Stimulated activated CD4-positive, alpha-beta T cell treated with anti-CD3 and anti-CD28 coated beads, Interleukin-2, amount 100 ng/mL, for 24 hours (primary cell): ENCODE results near the gene MTG2.

Experiments used
- DNase-seq, 2 donors: peaks; one replicate each; pipeline ENCODE4 v3.0.0-alpha.2; 2020

The MTG2 gene

DNA sequence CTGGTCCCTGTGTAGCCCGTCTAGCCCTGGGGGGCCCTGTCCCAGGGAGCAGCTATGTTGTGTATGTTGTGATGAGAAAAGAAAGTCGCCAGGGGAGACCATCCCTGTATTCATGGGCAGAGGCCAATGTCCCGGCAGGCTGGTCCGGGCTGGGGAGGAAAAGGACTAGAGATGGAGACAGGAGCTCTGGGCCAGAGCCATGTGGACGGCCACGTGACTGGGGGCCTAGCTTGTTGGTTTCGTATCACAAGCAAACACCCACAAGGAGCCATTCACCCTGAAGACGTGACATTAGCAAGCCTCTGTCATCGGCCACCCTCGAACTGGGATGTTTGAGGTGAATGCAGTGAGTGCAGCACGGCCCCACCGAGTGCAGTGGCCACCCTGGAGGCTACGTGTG lies 40.1 kb downstream of the MTG2 start:
- DNase-seq: no peak

DNA sequence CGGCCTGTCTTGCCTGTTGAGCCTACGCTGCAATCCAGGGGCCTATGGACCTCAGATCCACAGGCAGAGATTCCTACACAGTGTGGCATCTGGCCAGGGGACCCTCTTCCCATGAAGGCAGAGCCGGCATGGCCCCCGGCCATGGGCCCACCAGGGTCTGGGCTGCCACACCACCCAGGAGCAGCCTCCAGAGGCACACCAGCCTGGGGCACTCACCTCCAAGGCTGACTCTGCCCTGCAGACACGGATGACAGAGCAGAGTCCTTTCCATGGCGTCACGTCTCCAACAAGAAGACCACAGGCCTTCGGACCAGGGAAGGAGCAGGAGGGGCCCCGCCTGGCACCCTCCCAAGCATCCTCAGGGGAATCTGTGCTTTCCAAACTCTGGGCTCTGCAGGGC lies 40.7 kb downstream of the MTG2 start:
- no peak for DNase-seq

DNA sequence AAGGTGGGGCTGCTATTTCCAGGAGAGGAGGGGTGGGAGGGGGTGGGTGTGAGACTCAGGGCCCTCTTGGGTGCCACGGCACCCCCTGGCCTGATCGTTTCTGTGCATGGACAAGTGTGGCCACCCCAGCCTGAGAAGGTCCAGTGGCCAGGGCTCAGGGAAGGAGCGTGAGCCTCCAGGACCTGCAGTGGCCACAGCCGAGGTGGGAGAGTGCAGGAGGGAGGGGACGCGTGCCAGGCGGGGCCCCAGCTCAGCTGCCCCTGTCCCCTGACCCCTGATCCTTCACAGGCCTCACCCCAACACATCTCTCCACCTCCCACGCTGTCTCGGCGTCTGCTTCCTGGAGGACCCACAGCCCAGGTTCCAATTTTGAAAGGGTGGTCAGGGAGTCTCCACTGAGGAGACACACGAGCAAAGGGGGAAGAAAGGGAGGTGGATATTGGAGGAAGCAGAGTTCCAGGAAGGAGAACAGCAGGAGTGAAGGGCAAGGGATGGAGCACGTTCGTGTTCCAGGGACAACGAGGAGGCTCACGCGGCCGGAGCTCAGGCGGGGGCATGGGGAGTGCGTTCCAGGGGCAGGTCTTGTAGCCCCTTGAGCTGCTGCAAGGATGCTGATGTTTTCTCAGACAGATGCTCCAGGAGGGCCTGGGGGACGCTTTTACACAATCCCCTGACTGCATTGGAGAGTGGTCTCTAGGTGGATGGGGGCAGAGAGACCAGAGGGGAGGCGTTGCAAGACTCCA lies 41.5 kb downstream of the MTG2 start:
- DNase-seq: no peak

DNA sequence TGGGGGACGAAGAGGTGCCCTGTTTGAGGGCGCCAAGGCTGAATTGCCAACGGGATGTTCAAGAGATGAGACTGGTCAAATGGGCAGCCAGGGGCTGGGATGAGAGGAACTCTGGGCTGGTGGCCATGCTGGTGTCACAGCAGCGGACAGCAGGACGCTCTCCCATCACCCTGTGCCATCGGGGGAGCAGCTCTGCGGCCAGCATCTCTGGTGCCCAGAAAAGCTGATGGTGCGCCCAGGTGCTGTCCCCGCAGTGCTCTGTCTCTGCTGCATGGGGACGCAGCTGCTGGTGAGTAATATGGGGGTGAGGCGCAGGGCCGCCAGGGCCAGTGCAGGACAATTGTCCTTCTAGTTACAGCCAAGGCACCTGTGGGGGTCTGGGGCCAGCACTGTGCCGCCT lies 42.2 kb downstream of the MTG2 start:
- DNase-seq: no peak

DNA sequence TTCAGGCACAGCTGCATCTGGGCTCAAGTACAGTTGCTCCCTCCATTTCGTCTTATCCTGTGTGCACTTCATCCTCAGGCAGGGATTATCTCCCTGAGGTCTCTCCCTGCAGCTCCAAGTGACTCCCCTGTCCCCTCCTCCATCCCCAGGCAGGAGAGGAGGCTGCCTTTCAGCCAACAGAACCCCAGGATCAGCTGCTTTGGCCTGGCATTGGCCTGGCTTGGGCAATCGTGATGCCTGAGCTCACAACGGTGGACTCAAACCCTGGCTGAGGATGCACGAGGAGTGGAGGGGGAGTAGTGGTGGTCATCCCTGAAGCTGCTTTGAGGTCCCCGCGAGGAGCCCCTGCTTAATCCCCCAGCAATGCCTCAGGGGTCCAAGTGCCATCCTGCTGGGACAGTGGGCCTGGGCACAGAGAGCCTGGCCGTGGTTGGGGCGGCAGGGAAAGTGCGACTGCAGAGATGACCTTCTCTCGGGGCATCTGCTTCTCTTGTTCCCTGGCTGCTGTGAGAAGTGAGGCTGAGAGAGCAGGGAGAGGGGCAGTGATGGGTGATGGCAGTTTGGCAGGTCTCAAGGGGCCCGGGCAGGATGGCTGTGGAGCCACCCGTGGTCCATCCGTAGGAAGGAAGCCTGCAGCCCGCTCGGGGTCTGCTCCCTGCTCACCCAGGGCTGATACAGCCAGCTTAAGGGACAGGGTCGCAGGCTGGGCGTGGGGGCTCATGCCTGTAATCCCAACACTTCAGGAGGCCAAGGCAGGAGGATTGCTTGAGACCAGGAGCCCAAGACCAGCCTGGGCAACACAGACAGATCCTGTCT lies 43.2 kb downstream of the MTG2 start:
- DNase-seq: no peak

GRCh38 chr20:62226707-62227590 lies 44.1 kb downstream of the MTG2 start:
- DNase-seq: no peak

DNA sequence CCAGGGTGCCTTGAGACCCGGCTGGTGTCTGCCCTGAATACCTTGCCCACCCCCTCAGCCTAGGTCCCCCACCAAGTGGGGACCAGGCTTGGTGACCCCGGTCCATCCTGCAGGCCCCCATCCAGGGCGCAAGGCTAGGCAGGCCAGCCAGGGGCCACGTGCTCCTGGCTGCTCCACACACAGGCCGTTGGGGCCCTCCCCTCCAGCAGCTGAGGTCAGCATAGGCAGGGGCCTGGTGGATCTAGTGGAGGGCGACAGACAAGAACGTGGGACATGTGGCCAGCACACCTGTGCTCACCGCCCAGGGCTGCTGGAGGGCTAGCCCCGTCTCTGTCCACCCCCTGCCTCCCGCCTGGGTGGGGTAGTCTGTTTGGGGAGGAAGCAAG lies 44.8 kb downstream of the MTG2 start:
- DNase-seq: no peak

GRCh38 chr20:62227977-62228958 lies 45.4 kb downstream of the MTG2 start:
- no peak for DNase-seq

DNA sequence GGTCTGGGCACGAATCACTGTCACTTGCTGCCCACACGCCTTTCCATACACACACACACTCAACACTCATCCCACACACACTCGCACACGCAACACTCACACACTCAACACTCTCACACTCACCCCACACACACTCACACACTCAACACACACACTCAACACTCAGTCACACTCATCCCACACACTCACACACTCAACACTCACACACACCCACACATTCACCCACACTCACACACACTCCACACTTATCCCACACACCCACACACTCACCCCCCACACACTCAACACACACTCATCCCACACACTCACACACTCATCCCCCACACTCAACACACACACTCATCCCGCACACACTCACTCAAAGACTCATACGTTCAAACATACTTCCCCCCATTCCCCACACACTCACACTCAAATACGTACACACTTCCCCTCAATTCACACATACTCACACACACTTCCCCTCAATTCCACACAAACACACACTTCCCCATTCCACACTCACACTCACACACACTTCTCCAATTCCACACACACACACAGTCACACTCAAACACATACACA lies 46.2 kb downstream of the MTG2 start:
- no peak for DNase-seq

DNA sequence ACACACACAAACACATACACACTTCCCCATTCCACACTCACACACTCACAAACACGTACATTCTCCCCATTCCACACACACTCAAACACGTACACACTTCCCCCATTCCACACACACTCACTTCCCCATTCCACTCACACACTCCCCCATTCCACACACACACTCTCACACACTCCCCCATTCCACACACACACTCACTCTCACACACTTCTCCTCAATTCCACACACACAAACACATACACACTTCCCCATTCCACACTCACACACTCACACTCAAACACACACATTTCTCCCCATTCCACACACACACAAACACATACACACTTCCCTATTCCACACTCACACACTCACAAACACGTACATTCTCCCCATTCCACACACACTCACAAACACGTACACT lies 46.8 kb downstream of the MTG2 start:
- DNase-seq: no peak

DNA sequence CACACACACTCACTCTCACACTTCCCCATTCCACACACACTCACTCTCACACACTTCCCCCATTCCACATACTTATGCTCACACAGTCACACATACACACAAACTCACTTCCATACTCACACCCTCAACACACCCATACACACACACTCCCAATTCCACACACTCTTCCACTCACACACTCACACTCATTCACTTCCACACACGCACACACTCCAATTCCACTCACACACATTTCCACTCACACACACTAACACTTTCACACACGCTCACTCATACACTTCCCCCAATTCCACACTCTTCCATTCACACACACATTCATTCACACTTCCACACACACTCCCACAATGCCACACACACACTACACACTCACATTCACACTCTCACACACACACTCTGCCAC lies 47.4 kb downstream of the MTG2 start:
- no peak for DNase-seq

- DNase-seq: no peak
Observed at GRCh38 chr20:62230696-62231095, 47.9 kb downstream of the MTG2 start.

DNA sequence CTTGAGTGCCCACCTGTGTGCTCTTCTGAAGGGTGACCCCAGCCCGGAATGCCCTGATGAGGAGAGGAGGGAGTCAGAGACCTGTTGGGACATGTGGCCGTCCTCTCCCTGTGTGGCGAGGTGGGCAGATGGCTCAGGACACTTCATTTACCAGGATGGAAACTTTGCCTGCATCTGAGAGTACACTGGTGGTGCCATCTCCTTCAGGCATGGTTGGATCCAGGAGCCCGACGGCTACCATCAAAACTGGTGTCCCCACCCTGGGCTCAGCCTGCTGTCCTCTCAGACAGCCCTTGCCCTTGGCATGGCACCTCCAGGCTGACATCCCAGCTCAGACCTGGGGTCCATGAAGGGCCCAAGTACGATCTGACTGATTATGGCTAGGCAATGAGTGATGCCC lies 48.5 kb downstream of the MTG2 start:
- DNase-seq: no peak

DNA sequence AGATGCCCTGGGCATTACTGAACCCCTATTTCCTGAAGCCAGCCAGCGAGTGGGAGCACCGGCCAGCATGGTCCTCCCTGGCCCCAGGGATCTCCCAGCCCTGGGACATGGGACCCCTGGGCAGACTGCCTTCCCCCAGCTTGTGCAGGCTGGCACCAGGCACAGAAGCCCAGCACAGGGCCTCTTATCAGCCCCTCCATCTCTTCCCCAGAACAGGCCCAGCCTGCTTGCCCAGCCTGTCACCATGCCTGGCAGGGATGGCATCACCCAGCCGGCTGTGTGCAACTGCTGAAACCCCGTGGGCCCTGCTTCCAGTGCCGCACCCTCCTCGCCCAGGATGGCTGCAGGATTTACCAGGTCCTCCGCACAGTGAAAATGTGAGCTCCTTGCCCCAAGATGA lies 49.4 kb downstream of the MTG2 start:
- no peak for DNase-seq

- no peak for DNase-seq
Observed at GRCh38 chr20:62232770-62233645, 50.2 kb downstream of the MTG2 start.

DNA sequence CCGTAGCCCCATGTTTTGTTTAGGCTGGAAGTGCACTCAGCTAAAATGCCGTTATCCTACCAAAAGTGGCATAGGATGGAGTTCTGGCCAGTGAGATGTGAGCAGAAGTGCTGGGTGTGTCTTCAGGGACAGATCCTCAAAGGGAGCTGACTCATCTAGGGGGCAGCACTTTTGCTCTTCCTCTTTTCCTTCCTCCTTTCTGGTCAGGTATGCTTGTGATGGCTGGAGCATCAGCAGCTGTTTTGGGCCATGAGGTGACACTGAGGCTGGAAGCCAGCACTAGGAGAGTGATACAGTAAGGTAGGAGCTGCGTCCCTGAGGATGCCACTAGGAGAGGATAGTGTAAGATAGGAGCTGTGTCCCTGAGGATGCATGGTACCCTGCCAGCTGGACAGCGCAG lies 50.9 kb downstream of the MTG2 start:
- no peak for DNase-seq

DNA sequence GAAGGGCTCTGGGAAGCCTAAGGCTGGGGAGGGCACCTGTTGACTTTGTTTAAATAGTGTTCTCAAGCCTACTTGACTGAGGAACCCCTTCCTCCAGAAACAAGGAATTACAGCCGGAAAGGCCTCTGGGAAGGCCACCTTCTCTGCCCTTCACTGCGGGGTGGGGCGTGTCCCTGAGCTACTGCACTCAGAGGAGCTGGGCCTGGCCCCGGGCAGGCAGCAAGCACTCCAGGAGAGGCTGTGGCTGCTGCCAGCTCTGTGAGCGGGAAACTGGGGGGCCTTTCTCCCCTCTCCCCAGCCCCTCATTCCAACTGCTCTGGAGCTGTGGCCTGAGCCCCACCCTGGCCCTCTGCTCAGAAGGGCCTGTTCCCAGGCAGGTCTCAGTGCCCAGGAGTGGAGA lies 51.5 kb downstream of the MTG2 start:
- DNase-seq: no peak

DNA sequence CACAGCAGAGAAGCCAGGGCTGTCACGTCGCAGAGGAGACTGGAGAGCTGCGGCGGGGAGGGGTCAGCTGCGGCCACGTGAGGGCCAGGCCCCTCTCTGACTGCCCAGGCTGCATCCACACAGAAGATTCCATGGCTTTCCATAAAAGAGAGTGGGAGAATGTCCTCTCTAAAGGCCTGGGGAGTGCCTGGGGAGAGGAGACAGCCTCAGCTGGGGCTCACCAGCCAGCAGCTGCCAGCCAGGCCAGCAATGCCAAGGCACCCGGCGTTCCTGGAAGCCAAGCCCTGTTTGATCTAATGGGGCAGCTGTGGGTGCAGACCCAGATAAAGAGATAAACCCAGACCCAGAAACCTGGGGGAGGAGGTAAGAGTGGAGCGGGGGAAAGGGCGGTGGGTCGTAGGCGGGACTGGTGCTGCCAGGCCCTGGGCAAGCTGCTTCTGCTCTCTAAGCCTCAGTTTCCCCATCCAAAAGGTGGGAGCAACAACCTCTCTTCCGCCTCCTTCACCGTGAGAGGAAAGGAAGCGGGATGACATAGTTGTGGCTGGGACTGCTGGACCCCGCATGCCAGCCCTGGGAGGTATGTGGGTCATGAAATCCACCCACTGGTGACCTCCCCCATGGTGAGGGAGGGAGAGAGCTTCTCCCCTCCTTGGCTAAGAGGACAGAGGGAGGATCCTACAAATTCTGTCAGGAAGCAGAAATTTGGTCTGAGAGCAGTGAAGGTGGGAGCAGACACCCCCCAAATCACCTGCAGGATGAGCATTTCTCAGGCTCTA lies 52.4 kb downstream of the MTG2 start:
- DNase-seq: no peak

GRCh38 chr20:62235777-62236157 lies 52.9 kb downstream of the MTG2 start:
- DNase-seq: no peak

DNA sequence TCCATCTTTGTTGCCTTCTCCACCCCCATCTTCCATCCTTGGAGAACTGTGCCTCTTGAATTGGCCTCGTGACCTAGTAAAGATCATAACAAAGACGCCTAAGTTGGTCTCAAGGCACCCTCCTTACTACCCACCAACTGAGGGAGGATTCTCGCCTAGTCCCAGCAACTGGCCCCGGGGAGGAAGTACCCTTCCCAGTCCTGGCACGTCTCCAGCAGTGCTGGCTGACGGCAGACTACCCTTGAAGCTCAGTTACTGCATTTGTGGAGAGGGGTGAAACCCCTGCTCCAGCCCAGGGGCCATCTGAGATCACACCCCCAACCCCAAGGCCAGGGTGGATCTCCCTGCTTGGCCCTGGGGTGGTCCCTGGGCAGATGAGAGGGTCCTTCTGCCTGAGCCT lies 53.4 kb downstream of the MTG2 start:
- DNase-seq: no peak
